ENCODE data around the gene CSTPP1.

DNA sequence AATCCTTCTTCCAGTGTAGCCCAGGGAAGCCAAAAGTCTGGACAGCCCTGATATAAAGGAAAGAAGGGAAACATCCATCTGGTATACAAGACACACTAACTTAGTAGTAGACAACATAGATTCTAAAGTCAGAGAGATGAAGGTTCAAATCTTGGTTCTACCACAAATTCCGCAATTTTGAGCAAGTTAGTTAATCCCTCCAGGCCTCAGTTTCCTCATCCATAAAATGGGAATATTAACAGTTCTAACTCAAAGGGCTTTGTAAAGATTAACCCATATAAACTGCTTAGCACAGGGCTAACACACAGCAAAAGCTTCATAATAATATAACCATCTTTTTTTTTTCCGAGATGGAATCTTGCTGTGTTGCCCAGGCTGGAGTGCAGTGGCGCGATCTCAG is 29.0 kb upstream of the CSTPP1 start:
- TF ChIP-seq, protein P1, sequence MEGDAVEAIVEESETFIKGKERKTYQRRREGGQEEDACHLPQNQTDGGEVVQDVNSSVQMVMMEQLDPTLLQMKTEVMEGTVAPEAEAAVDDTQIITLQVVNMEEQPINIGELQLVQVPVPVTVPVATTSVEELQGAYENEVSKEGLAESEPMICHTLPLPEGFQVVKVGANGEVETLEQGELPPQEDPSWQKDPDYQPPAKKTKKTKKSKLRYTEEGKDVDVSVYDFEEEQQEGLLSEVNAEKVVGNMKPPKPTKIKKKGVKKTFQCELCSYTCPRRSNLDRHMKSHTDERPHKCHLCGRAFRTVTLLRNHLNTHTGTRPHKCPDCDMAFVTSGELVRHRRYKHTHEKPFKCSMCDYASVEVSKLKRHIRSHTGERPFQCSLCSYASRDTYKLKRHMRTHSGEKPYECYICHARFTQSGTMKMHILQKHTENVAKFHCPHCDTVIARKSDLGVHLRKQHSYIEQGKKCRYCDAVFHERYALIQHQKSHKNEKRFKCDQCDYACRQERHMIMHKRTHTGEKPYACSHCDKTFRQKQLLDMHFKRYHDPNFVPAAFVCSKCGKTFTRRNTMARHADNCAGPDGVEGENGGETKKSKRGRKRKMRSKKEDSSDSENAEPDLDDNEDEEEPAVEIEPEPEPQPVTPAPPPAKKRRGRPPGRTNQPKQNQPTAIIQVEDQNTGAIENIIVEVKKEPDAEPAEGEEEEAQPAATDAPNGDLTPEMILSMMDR (optimal IDR thresholded peaks at IDR 0.05 in 1 of 3, IDR thresholded peaks at IDR 0.05 in 1 of 3, conservative IDR thresholded peaks at IDR 0.05 in 1 of 3; ENCODE audit: extremely low read depth in 1 of 3, insufficient read depth in 2 of 3, low read length in 3 of 3): no peak
- no peak for TF ChIP-seq EZH2 (IDR thresholded peaks at IDR 0.05; ENCODE audit: low read length)
